CD8-positive, alpha-beta memory T cell (primary cell): Measurements from ENCODE around the gene HS2ST1. TPM values are rescaled to one million over a fixed set of nuclear protein-coding genes. Genes with fewer than 3 reads are reported as not detected.

Experiments used
- CTCF ChIA-PET: fragments of 350-600 bp; sonication (Branson Sonifier 250); formaldehyde crosslinking; loops from one replicate; lab custom pipeline; 2021; ENCODE audit warnings: antibody characterized with exemption; lab: Charles Lee
- POLR2A ChIA-PET: fragments of 350-600 bp; sonication (Branson Sonifier 250); formaldehyde crosslinking; loops from one replicate; lab custom pipeline; 2021; ENCODE audit warnings: antibody characterized with exemption; lab: Charles Lee
- DNase-seq, 5 donors: peaks; one replicate each; pipeline versions ENCODE4 v3.0.0 to v3.0.0-alpha.2; 2020 to 2022; ENCODE audit warnings: mixed read lengths in 1 of 5
- H3K27ac ChIP-seq: one replicate; pipeline ENCODE4 v1.7.0; 2013; ENCODE audit warnings: low read depth, mild to moderate bottlenecking, low read length, moderate library complexity
- H3K27me3 ChIP-seq: 2 replicates; pipeline ENCODE4 v1.7.0; 2013; ENCODE audit warnings: low read length, mild to moderate bottlenecking; ENCODE audit not compliant: insufficient read depth, poor library complexity, severe bottlenecking
- H3K36me3 ChIP-seq: 2 replicates; pipeline ENCODE4 v1.7.0; 2013; ENCODE audit warnings: mild to moderate bottlenecking, low read length, moderate library complexity; ENCODE audit not compliant: insufficient read depth
- H3K4me1 ChIP-seq: 2 replicates; pipeline ENCODE4 v1.7.0; 2013; ENCODE audit warnings: mild to moderate bottlenecking, low read length, moderate library complexity; ENCODE audit not compliant: insufficient read depth
- H3K4me3 ChIP-seq: 2 replicates; pipeline ENCODE4 v1.7.0; 2013; ENCODE audit warnings: mild to moderate bottlenecking, low read length
- H3K9me3 ChIP-seq: 2 replicates; pipeline ENCODE4 v1.7.0; 2013; ENCODE audit warnings: mild to moderate bottlenecking, low read length
- H3K27ac Mint-ChIP-seq, 8 donors: one replicate each; pipeline ENCODE4 v1.8.0; 2020 to 2021; ENCODE audit warnings: mixed read lengths in 8 of 8, mild to moderate bottlenecking in 6 of 8, inconsistent platforms in 3 of 8, moderate library complexity in 3 of 8
- H3K27me3 Mint-ChIP-seq, 2 donors: one replicate each; pipeline ENCODE4 v1.8.0; 2020 to 2021; ENCODE audit warnings: mixed read lengths in 2 of 2, mild to moderate bottlenecking in 1 of 2, moderate library complexity in 1 of 2
- H3K36me3 Mint-ChIP-seq, 3 donors: one replicate each; pipeline ENCODE4 v1.8.0; 2020 to 2021; ENCODE audit warnings: mixed read lengths in 3 of 3, inconsistent platforms in 1 of 3, mild to moderate bottlenecking in 1 of 3
- H3K4me1 Mint-ChIP-seq, 3 donors: one replicate each; pipeline ENCODE4 v1.8.0; 2020 to 2021; ENCODE audit warnings: mixed read lengths in 3 of 3, inconsistent platforms in 1 of 3, mild to moderate bottlenecking in 1 of 3
- H3K4me3 Mint-ChIP-seq, 7 donors: one replicate each; pipeline ENCODE4 v1.8.0; 2020 to 2021; ENCODE audit warnings: mixed read lengths in 7 of 7, mild to moderate bottlenecking in 6 of 7, moderate library complexity in 4 of 7, inconsistent platforms in 2 of 7
- H3K9me3 Mint-ChIP-seq, 5 donors: one replicate each; pipeline ENCODE4 v1.8.0; 2020 to 2022; ENCODE audit warnings: mixed read lengths in 5 of 5, mild to moderate bottlenecking in 3 of 5, moderate library complexity in 2 of 5, inconsistent platforms in 1 of 5
- polyA plus RNA-seq: library from polyadenylated mRNA; unstranded; fragments of 300-500 nt; fragmentation: Illumina TruSeq; gene quantifications from one replicate; pipeline ENCODE4 v1.2.3, GENCODE V29; 2021
- total RNA-seq, 2 experiments: library from RNA; stranded (reverse); gene quantifications; one replicate each; pipeline ENCODE4 v1.2.3, GENCODE V29; 2021

The HS2ST1 gene
- total and polyA plus RNA-seq, 3 experiments from 2014 or later = 8.4 to 20.2 (median 18.8) TPM

GRCh38 chr1:86926883-86927282, 12.4 kb downstream of the HS2ST1 start:
- no peaks in the 10 kb centered on the region for H3K27me3 Mint-ChIP-seq
- Histone ChIP-seq H3K4me3 (no peak overlapping the region), H3K27me3 (no peaks in the 10 kb centered on the region), H3K9me3 (no peaks in the 10 kb centered on the region), H3K27ac (no peak overlapping the region), H3K36me3 (no peaks in the 10 kb centered on the region), H3K4me1 (peaks cover 5% of the 10 kb centered on the region)
- H3K4me3 Mint-ChIP-seq = no peak overlapping the region
- H3K36me3 Mint-ChIP-seq = peaks cover 5 to 32% (median 7%) of the 10 kb centered on the region in 3 donors
- H3K27ac Mint-ChIP-seq = no peak overlapping the region
- ChIA-PET CTCF (no interaction called here), POLR2A (no interaction called here)
- no peak for DNase-seq
- H3K9me3 Mint-ChIP-seq = peaks cover 12 to 24% (median 14%) of the 10 kb centered on the region in 5 donors
- peaks cover 8 to 32% (median 19%) of the 10 kb centered on the region in 3 donors for H3K4me1 Mint-ChIP-seq

GRCh38 chr1:86928819-86929218, 14.4 kb downstream of the HS2ST1 start:
- Histone ChIP-seq H3K4me1 (peaks cover 5% of the 10 kb centered on the region), H3K27me3 (no peaks in the 10 kb centered on the region), H3K9me3 (no peaks in the 10 kb centered on the region), H3K4me3 (no peak overlapping the region), H3K27ac (no peak overlapping the region), H3K36me3 (no peaks in the 10 kb centered on the region)
- no peak for DNase-seq
- Mint-ChIP-seq H3K27me3 (no peaks in the 10 kb centered on the region), H3K4me1 (peaks cover 14 to 39% (median 26%) of the 10 kb centered on the region in 3 donors), H3K9me3 (peaks cover 4 to 14% (median 7%) of the 10 kb centered on the region in 5 donors), H3K36me3 (peaks cover 3 to 19% (median 4%) of the 10 kb centered on the region in 3 donors), H3K27ac (peak overlapping the region in 1 of 8 donors; percentile 10), H3K4me3 (no peak overlapping the region)
- ChIA-PET CTCF (no interaction called here), POLR2A (no interaction called here)

DNA sequence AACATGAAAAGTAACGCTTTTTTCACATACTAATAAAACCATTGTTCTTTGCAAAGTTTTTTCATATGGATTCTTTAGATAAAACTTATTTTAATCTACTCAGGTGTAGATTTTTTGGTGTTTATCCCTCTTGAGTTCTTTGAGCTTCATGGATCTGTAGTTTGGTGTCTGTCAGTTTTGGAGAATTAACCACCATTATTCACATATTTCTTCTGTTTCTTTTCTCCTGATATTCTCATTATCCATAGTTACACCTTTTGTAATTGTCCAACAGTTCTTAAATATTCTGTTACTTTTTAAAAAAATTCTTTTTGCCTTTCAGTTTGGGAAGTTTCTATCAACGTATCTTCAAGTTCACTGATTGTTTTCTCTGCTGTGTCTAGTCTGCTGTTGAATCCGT, 18.6 kb downstream of the HS2ST1 start:
- no peaks in the 10 kb centered on the region for H3K36me3 Mint-ChIP-seq
- H3K27ac ChIP-seq = no peak overlapping the region
- H3K4me3 Mint-ChIP-seq = no peak overlapping the region
- no peaks in the 10 kb centered on the region for H3K9me3 Mint-ChIP-seq
- DNase-seq = no peak
- ChIA-PET CTCF (no interaction called here), POLR2A (interaction anchor here (0.6 kb wide), 1 partner anchor 20 kb away, joined by 3 read pairs; no protein-coding TSS in a partner anchor)
- no peaks in the 10 kb centered on the region for H3K27me3 ChIP-seq
- H3K4me3 ChIP-seq = no peak overlapping the region
- no peaks in the 10 kb centered on the region for H3K36me3 ChIP-seq
- no peaks in the 10 kb centered on the region for H3K9me3 ChIP-seq
- H3K4me1 ChIP-seq = no peaks in the 10 kb centered on the region
- H3K4me1 Mint-ChIP-seq = peaks cover 11 to 27% (median 16%) of the 10 kb centered on the region in 3 donors
- no peaks in the 10 kb centered on the region for H3K27me3 Mint-ChIP-seq
- H3K27ac Mint-ChIP-seq = peak overlapping the region in 1 of 8 donors; percentile 61

- H3K36me3 Mint-ChIP-seq = no peaks in the 10 kb centered on the region
- DNase-seq = peak in 1 of 5 donors; percentile 10
- H3K9me3 Mint-ChIP-seq = no peaks in the 10 kb centered on the region
- H3K4me1 Mint-ChIP-seq = peaks cover 14 to 29% (median 16%) of the 10 kb centered on the region in 3 donors
- no peak overlapping the region for H3K4me3 Mint-ChIP-seq
- Histone ChIP-seq H3K27ac (peak overlapping the region; percentile 49), H3K36me3 (no peaks in the 10 kb centered on the region), H3K9me3 (no peaks in the 10 kb centered on the region), H3K27me3 (no peaks in the 10 kb centered on the region), H3K4me3 (no peak overlapping the region), H3K4me1 (no peaks in the 10 kb centered on the region)
- H3K27ac Mint-ChIP-seq = peak overlapping the region in 2 of 8 donors; percentile 51 to 61
- H3K27me3 Mint-ChIP-seq = no peaks in the 10 kb centered on the region
- POLR2A ChIA-PET = interaction anchor here (0.6 kb wide), 1 partner anchor 20 kb away, joined by 3 read pairs; no protein-coding TSS in a partner anchor
- CTCF ChIA-PET = no interaction called here
Observed at GRCh38 chr1:86933562-86934377, 19.3 kb downstream of the HS2ST1 start.

GRCh38 chr1:86938450-86938849, 24.0 kb downstream of the HS2ST1 start:
- DNase-seq = no peak
- Histone ChIP-seq H3K27me3 (no peaks in the 10 kb centered on the region), H3K4me3 (no peak overlapping the region), H3K9me3 (no peaks in the 10 kb centered on the region), H3K36me3 (no peaks in the 10 kb centered on the region), H3K27ac (no peak overlapping the region), H3K4me1 (no peaks in the 10 kb centered on the region)
- ChIA-PET CTCF (no interaction called here), POLR2A (no interaction called here)
- H3K4me1 Mint-ChIP-seq = peaks cover 13 to 22% (median 20%) of the 10 kb centered on the region in 3 donors
- H3K9me3 Mint-ChIP-seq = no peaks in the 10 kb centered on the region
- H3K27ac Mint-ChIP-seq = peak overlapping the region in 2 of 8 donors; percentile 9 to 23
- H3K4me3 Mint-ChIP-seq = no peak overlapping the region
- no peaks in the 10 kb centered on the region for H3K27me3 Mint-ChIP-seq
- H3K36me3 Mint-ChIP-seq = peaks cover 0 to 1% (median 0%) of the 10 kb centered on the region in 3 donors

GRCh38 chr1:86938855-86939254, 24.4 kb downstream of the HS2ST1 start:
- Mint-ChIP-seq H3K36me3 (peaks cover 0 to 1% (median 0%) of the 10 kb centered on the region in 3 donors), H3K27me3 (no peaks in the 10 kb centered on the region), H3K4me3 (no peak overlapping the region), H3K9me3 (no peaks in the 10 kb centered on the region), H3K4me1 (peaks cover 9 to 18% (median 16%) of the 10 kb centered on the region in 3 donors), H3K27ac (peak overlapping the region in 1 of 8 donors; percentile 23)
- Histone ChIP-seq H3K9me3 (no peaks in the 10 kb centered on the region), H3K27ac (no peak overlapping the region), H3K36me3 (no peaks in the 10 kb centered on the region), H3K4me3 (no peak overlapping the region), H3K27me3 (no peaks in the 10 kb centered on the region), H3K4me1 (no peaks in the 10 kb centered on the region)
- no peak for DNase-seq
- ChIA-PET CTCF (no interaction called here), POLR2A (no interaction called here)

- Histone ChIP-seq H3K27me3 (no peaks in the 10 kb centered on the region), H3K4me3 (no peak overlapping the region), H3K4me1 (no peaks in the 10 kb centered on the region), H3K27ac (no peak overlapping the region), H3K36me3 (no peaks in the 10 kb centered on the region), H3K9me3 (no peaks in the 10 kb centered on the region)
- Mint-ChIP-seq H3K9me3 (no peaks in the 10 kb centered on the region), H3K27me3 (no peaks in the 10 kb centered on the region), H3K4me1 (peaks cover 8 to 14% (median 12%) of the 10 kb centered on the region in 3 donors), H3K4me3 (no peak overlapping the region), H3K36me3 (peaks cover 0 to 1% (median 0%) of the 10 kb centered on the region in 3 donors), H3K27ac (no peak overlapping the region)
- no peak for DNase-seq
- POLR2A ChIA-PET = no interaction called here
- CTCF ChIA-PET = no interaction called here
Observed at GRCh38 chr1:86939406-86939805, 25.0 kb downstream of the HS2ST1 start.

GRCh38 chr1:86940599-86940998, 26.2 kb downstream of the HS2ST1 start:
- no peaks in the 10 kb centered on the region for H3K9me3 ChIP-seq
- Mint-ChIP-seq H3K9me3 (no peaks in the 10 kb centered on the region), H3K4me3 (no peak overlapping the region), H3K27ac (no peak overlapping the region), H3K36me3 (peaks cover 0 to 1% (median 0%) of the 10 kb centered on the region in 3 donors), H3K4me1 (peaks cover 7 to 12% (median 10%) of the 10 kb centered on the region in 3 donors), H3K27me3 (no peaks in the 10 kb centered on the region)
- no peak overlapping the region for H3K4me3 ChIP-seq
- no peak overlapping the region for H3K27ac ChIP-seq
- no peaks in the 10 kb centered on the region for H3K36me3 ChIP-seq
- POLR2A ChIA-PET = no interaction called here
- no peaks in the 10 kb centered on the region for H3K27me3 ChIP-seq
- no peak for DNase-seq
- H3K4me1 ChIP-seq = no peaks in the 10 kb centered on the region
- CTCF ChIA-PET = no interaction called here
